Endothelial cell of umbilical vein (primary cell): ENCODE data around the gene C17orf113. TPM values are rescaled to one million over a fixed set of nuclear protein-coding genes. Genes with fewer than 3 reads are reported as not detected.

Experiments
- BruUV-seq: library from RNA; stranded (reverse); fragments of 400-500 nt; replicated peaks from 2 replicates; lab custom pipeline; 2021; lab: Mats Ljungman, UMichigan
- CTCF ChIA-PET: fragments of 300-600, 350-600 bp; sonication (Branson Sonifier 250); formaldehyde crosslinking; loops from one replicate; lab custom pipeline; 2021; ENCODE audit warnings: antibody characterized with exemption, inconsistent platforms; lab: Charles Lee
- POLR2A ChIA-PET: fragments of 300-600, 350-600 bp; sonication (Branson Sonifier 250); formaldehyde crosslinking; loops from one replicate; lab custom pipeline; 2021; ENCODE audit warnings: antibody characterized with exemption, inconsistent platforms; lab: Charles Lee
- DNase-seq: peaks from one replicate; pipeline ENCODE4 v3.0.0-alpha.2; 2011; ENCODE audit warnings: low read depth, low spot score
- FAIRE-seq: peaks from 2 replicates; lab custom pipeline; 2011; peaks lifted over from hg19 to GRCh38; lab: Jason Lieb, UNC
- H2AFZ ChIP-seq: 2 replicates; pipeline ENCODE4 v1.6.0; 2012; ENCODE audit warnings: low read depth, low read length, control low read depth, inconsistent platforms
- H3K27ac ChIP-seq: 2 replicates; pipeline ENCODE4 v1.5.1; 2011; ENCODE audit warnings: low read depth, mild to moderate bottlenecking, control low read depth, low read length, moderate library complexity; ENCODE audit not compliant: insufficient read depth
- H3K27me3 ChIP-seq, 2 experiments: 2 replicates each; pipeline versions ENCODE4 v1.6.0 to v1.6.1; 2011; ENCODE audit warnings: low read length in 2 of 2, mixed read lengths in 1 of 2; ENCODE audit not compliant: control insufficient read depth in 2 of 2, insufficient read depth in 2 of 2
- H3K36me3 ChIP-seq, 2 experiments: 2 replicates in 1 of 2; 3 replicates in 1 of 2; pipeline ENCODE4 v1.5.1; 2011; ENCODE audit warnings: low read length in 2 of 2, mild to moderate bottlenecking in 1 of 2, moderate library complexity in 1 of 2; ENCODE audit not compliant: control insufficient read depth in 2 of 2, insufficient read depth in 2 of 2; ENCODE audit errors: extremely low read depth in 1 of 2
- H3K4me1 ChIP-seq: 3 replicates; pipeline ENCODE4 v1.5.1; 2011; ENCODE audit warnings: mild to moderate bottlenecking, low read length; ENCODE audit not compliant: control insufficient read depth, insufficient read depth; ENCODE audit errors: extremely low read depth
- H3K4me2 ChIP-seq: 2 replicates; pipeline ENCODE4 v1.6.1; 2011; ENCODE audit warnings: low read length, control low read depth, mixed read lengths; ENCODE audit not compliant: insufficient read depth
- H3K4me3 ChIP-seq, 3 experiments: fragments of 200-600 bp in 1 of 3; sonication (generic), shearing (Covaris generic) in 1 of 3; replicated peaks in 1 of 3; 2 replicates each; pipeline ENCODE4 v1.5.1; 2011 to 2016; ENCODE audit warnings: control low read depth in 3 of 3, low read length in 3 of 3, mild to moderate bottlenecking in 2 of 3, inconsistent platforms in 1 of 3, low read depth in 1 of 3, moderate library complexity in 1 of 3; ENCODE audit not compliant: insufficient read depth in 1 of 3
- H3K79me2 ChIP-seq: 2 replicates; pipeline ENCODE4 v1.6.0; 2012; ENCODE audit warnings: low read length, inconsistent platforms; ENCODE audit not compliant: control insufficient read depth, insufficient read depth
- H3K9ac ChIP-seq: replicated peaks from 2 replicates; pipeline ENCODE3; 2011; ENCODE audit warnings: low read length, control low read depth; ENCODE audit not compliant: insufficient read depth; ENCODE audit errors: extremely low read depth
- H3K9me1 ChIP-seq: replicated peaks from 3 replicates; pipeline ENCODE4 v1.6.0; 2011; ENCODE audit warnings: mild to moderate bottlenecking, low read length; ENCODE audit not compliant: control insufficient read depth, insufficient read depth; ENCODE audit errors: extremely low read depth
- H3K9me3 ChIP-seq: replicated peaks from 2 replicates; pipeline ENCODE4 v1.5.1; 2012; ENCODE audit warnings: low read length, inconsistent platforms; ENCODE audit not compliant: control insufficient read depth, insufficient read depth
- H4K20me1 ChIP-seq: replicated peaks from 2 replicates; pipeline ENCODE3; 2011; ENCODE audit warnings: mild to moderate bottlenecking, low read length; ENCODE audit not compliant: control insufficient read depth, insufficient read depth; ENCODE audit errors: extremely low read depth
- CTCF ChIP-seq, 2 donors: IDR thresholded peaks; 1 replicate in 1 of 2; 2 replicates in 1 of 2; pipeline ENCODE4 v1.5.1; 2011; ENCODE audit warnings: low read length in 2 of 2, mild to moderate bottlenecking in 2 of 2, moderate library complexity in 2 of 2, control low read depth in 1 of 2, inconsistent platforms in 1 of 2, low read depth in 1 of 2; ENCODE audit not compliant: insufficient read depth in 1 of 2; ENCODE audit errors: extremely low read depth in 1 of 2
- EZH2 ChIP-seq: IDR thresholded peaks from 2 replicates; pipeline ENCODE4 v1.6.1; 2012; ENCODE audit warnings: borderline replicate concordance, low read depth, mild to moderate bottlenecking, moderate library complexity, low read length, inconsistent platforms; ENCODE audit not compliant: severe bottlenecking
- FOS ChIP-seq: IDR thresholded peaks from 2 replicates; pipeline ENCODE4 v1.6.1; 2011; ENCODE audit warnings: mild to moderate bottlenecking, low read length, moderate library complexity, borderline replicate concordance; ENCODE audit not compliant: insufficient read depth
- GATA2 ChIP-seq: IDR thresholded peaks from 2 replicates; pipeline ENCODE4 v1.7.0; 2011; ENCODE audit warnings: low read depth, mild to moderate bottlenecking, moderate library complexity, mixed read lengths, low read length; ENCODE audit not compliant: insufficient read length, insufficient read depth
- JUN ChIP-seq: IDR thresholded peaks from 2 replicates; pipeline ENCODE4 v1.6.1; 2011; ENCODE audit warnings: borderline replicate concordance, low read depth; ENCODE audit not compliant: insufficient read length, insufficient read depth
- MAX ChIP-seq: IDR thresholded peaks from 2 replicates; pipeline ENCODE4 v1.6.1; 2011; ENCODE audit not compliant: insufficient read depth, insufficient read length
- MYC ChIP-seq: IDR thresholded peaks from one replicate; pipeline ENCODE4 v1.6.1; 2011; ENCODE audit warnings: mild to moderate bottlenecking, low read depth, low read length
- POLR2A ChIP-seq: IDR thresholded peaks from 2 replicates; pipeline ENCODE4 v1.6.1; 2012; ENCODE audit warnings: low read depth, mild to moderate bottlenecking, control low read depth, low read length
- POLR2AphosphoS5 ChIP-seq: IDR thresholded peaks from 2 replicates; pipeline ENCODE4 v1.6.1; 2012; ENCODE audit warnings: low read depth, mild to moderate bottlenecking, control low read depth, low read length, moderate library complexity; ENCODE audit not compliant: insufficient read depth
- dilution Hi-C: fragments of 300-500 bp; cut with MboI; formaldehyde crosslinking; loops from one replicate; pipeline ENCODE4 v1.15.0; 2019; ENCODE audit warnings: low sequenced_read_pairs; ENCODE audit not compliant: extremely low pct_ligation_motif_present
- intact Hi-C: fragments of 100-400 bp; cut with micrococcal nuclease; formaldehyde crosslinking; loops from one replicate; pipeline ENCODE4 v1.10.0; 2022
- polyA plus RNA-seq, 4 experiments: library from polyadenylated mRNA; depleted of rRNA in 3 of 4; stranded (reverse) in 3 of 4; unstranded in 1 of 4; fragments of >200 nt; gene quantifications; 2 replicates each; pipeline versions ENCODE4 v1.2.1 to v1.2.3, GENCODE V29; 2011 to 2012; ENCODE audit warnings: missing spikeins in 1 of 4
- total RNA-seq: library from RNA; stranded (reverse); gene quantifications from 2 replicates; pipeline ENCODE4 v1.2.3, GENCODE V29; 2021

The C17orf113 gene
- total and polyA plus RNA-seq, 2 donors (not counting 3 experiments of a cell fraction or from before 2014, with no cell fraction given): 0.20 to 0.30 TPM

GRCh38 chr17:42094375-42095069, 44.1 kb upstream of the C17orf113 start:
- Histone ChIP-seq H2AFZ (no peak overlapping the region), H3K9me1 (no peaks in the 10 kb centered on the region), H3K4me2 (no peak overlapping the region), H3K9ac (no peak overlapping the region), H3K79me2 (no peaks in the 10 kb centered on the region), H3K4me3 (no peak overlapping the region), H3K4me1 (peaks cover 3% of the 10 kb centered on the region), H4K20me1 (no peaks in the 10 kb centered on the region), H3K36me3 (no peaks in the 10 kb centered on the region), H3K9me3 (no peaks in the 10 kb centered on the region), H3K27ac (no peak overlapping the region), H3K27me3 (peaks cover 19 to 26% of the 10 kb centered on the region in 2 experiments)
- intact Hi-C loops: no loop called here
- POLR2A ChIA-PET: no interaction called here
- dilution Hi-C loops: no loop called here
- CTCF ChIA-PET: interaction anchor here (1.5 kb wide), 1 partner anchor 41 kb away, joined by 4 read pairs; no protein-coding TSS in a partner anchor
- FAIRE-seq (no peak), DNase-seq (no peak)
- TF ChIP-seq POLR2AphosphoS5: no peak
- TF ChIP-seq EZH2: no peak
- TF ChIP-seq JUN: no peak
- BruUV-seq: no TSS peak

- FAIRE-seq: no peak
- dilution Hi-C loops: no loop called here
These were observed 42.5 kb upstream of the C17orf113 start for GRCh38 chr17:42092939-42093338.

More at GRCh38 chr17:42092939-42093338, 42.5 kb upstream of the C17orf113 start:
- ChIA-PET CTCF (interaction anchor here (1.3 to 4.0 kb wide), 3 partner anchors 8 to 129 kb away, joined by 4 to 29 read pairs (median 16); no protein-coding TSS in a partner anchor), POLR2A (interaction anchor here (0.6 kb wide), 1 partner anchor 10 kb away, joined by 4 read pairs; no protein-coding TSS in a partner anchor)
- Histone ChIP-seq H4K20me1 (no peaks in the 10 kb centered on the region), H3K4me3 (no peak overlapping the region), H3K36me3 (no peaks in the 10 kb centered on the region), H3K79me2 (no peaks in the 10 kb centered on the region), H2AFZ (no peak overlapping the region), H3K4me1 (peaks cover under 1% of the 10 kb centered on the region), H3K9me3 (no peaks in the 10 kb centered on the region), H3K27ac (no peak overlapping the region), H3K4me2 (no peak overlapping the region), H3K9ac (no peak overlapping the region), H3K27me3 (peaks cover 23 to 29% of the 10 kb centered on the region in 2 experiments), H3K9me1 (no peaks in the 10 kb centered on the region)
- no peak for TF ChIP-seq CTCF (IDR thresholded peaks at IDR 0.05; ENCODE audit: extremely low read depth in 1 of 2, insufficient read depth in 1 of 2, low read depth in 1 of 2, low read length in 2 of 2)
- no peak for TF ChIP-seq MYC
- TF ChIP-seq FOS: no peak
- no peak for TF ChIP-seq JUN
- no peak for TF ChIP-seq GATA2
- no peak for TF ChIP-seq POLR2AphosphoS5
- TF ChIP-seq POLR2A: no peak
- TF ChIP-seq EZH2: no peak
- TF ChIP-seq MAX: no peak
- intact Hi-C loops: no loop called here
- BruUV-seq: no TSS peak
- DNase-seq: no peak
